ENCODE measurements around the gene KRIT1.
"Not testable (repeated sequence)": the region's sequence is repeated elsewhere in the genome, so short reads cannot be mapped to it uniquely, and the experiment has no call there.

The KRIT1 gene

DNA sequence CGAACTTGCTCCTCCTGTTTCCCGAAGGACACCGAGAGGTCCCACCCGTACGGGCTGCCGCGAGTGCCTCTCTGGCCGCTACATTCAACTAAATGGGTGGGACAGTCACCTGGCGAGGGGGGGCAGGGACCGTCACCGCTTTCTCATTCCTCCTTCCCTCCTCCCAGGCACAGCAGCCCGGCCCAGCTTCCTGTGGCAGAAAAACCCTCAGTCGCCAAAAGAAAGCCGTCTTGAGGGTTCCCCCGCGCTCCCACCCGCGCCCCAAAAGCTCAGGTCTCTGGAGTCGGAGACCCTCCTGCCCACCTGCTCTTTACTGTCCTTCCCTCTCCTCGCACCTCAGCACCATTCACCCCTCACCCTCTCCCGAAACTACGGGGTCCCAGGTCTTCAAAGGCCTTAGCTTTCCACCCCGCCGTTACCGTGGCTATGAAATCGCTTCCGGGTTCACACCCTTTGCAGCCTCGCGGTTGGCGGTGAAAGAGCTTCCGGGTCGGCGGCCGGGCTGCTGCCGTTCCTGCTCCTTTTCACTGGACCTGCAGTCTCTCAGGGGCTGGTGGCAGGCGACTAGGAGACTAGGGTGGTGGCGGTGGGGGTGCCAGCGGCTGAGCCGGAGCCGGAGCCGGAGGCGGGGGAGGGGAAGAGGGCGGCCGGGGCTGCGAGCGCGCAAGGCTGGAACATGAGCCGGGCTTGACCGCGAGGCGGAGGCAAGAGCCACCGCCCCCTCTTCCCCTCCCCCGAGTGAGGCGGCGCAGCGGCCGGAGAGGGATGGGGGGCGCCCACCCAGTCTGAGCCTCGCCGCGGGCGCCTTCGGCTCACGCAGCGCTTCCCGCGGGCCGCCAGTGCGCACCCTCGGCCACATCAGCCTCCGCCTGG is at the start of gene KRIT1, which contains the start of gene ANKIB1:
TSS of gene KRIT1 (minus strand) at position 428 of the 873 bp plus-strand sequence. CDS start 3,779 bp downstream, outside the sequence.
TSS of gene ANKIB1 (plus strand) at position 488 of the 873 bp plus-strand sequence. CDS start 49,005 bp downstream, outside the sequence.
- DNase-seq: peak; percentile 33

DNA sequence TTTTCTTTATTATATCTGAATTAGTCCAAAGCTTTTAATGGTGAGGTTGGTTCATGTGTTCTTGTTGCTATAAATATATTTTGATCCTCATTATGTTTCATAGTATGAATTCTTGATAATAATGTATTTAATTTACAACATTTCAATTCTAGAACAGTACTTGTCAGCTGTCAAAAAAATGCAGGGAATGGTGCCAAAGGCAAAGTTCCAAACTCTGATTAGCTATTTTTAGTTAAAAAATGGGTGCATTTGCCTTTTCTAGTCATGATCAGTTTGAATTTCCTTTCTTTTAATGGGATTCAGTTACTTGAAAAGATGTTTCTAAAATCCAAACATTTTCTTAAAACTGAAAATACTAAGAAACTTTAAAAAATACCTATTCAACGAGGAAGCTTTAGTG is 49.7 kb upstream of the KRIT1 start:
- DNase-seq: no peak

DNA sequence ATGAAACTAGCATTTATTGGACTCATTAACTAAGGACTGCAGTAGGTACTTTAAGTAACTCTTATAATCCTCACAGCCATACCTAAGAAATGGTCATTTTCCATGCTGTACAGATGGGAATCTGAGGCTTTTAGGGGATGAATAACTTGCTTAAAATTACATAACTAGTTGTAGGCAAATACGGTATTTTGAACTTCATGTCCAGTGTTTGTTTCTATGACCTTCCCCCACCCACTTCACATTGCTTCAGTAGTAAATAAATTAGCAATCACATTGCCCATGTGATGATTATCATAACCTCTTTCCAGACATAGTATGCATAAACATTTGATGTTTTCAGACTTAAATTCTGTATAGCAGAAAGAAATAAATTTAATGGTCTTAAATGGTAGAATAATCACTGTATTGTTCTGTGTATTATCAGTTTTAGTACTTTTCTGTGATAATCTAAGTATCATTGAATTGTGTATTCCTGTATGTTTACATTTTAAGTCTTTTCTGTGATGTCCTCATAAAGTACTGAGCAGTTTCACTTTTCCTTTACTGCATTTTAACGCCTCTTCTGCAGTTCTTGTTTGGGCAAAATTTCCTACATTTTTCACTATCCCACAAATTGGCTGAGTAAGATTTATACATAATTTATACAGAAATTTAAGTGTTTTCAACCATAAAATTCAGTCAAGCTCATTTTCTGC is 48.3 kb upstream of the KRIT1 start:
- no peak for DNase-seq

DNA sequence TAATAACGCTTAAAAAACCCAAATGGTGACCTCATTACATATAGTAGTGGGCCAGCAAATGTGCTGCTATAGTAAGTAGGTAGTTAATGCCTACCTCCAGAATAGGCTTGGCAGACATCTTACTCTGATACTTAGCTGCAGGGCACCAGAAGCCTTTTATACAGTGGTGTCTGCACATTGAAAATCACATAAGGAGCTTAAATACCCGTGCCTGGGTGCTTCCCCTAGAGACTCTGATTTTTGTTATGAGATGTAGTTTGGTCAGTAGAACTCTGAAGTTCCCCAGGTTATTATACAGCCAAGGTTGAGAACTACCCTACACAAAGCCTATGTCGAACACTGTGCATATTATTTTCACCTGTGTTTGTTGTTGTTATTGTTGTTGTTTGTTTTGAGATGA is 47.3 kb upstream of the KRIT1 start:
- DNase-seq: no peak

DNA sequence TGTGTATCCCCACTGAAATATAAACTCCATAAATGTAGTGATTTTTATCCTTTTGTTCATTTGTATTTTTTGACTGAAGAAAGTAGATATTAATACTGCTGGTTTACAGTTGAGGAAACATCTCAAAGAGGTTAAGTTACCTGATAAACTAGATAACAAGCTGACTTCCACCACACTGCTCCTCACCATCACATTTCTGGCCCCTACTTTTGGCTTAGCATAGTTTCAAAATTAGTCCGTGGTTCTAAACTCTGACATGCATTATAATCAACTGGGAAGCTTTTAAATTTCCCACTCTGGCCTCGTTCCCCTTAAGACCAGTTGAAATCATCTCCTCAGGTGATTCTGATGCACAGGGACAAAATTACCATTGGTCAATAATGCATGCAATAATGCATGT is 43.6 kb upstream of the KRIT1 start:
- DNase-seq: no peak

DNA sequence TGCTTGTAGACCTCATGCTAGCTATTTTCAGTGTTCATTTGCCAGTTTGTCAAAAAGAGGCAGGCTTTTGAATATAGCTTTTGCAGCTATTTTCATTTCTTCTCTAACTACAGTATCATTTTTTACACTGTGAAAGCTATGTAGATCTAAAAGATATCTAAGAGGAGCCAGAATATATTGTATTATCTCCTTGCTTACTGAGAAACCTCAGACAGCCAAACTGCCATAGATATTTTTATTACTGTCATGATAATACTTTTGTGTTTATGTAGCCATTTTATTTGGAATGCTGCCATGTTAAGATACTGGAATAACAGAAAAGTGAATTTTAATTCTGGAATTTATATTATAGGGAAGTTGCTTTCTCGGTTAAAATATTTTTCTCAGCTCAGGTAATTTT is 37.2 kb upstream of the KRIT1 start:
- DNase-seq: no peak

DNA sequence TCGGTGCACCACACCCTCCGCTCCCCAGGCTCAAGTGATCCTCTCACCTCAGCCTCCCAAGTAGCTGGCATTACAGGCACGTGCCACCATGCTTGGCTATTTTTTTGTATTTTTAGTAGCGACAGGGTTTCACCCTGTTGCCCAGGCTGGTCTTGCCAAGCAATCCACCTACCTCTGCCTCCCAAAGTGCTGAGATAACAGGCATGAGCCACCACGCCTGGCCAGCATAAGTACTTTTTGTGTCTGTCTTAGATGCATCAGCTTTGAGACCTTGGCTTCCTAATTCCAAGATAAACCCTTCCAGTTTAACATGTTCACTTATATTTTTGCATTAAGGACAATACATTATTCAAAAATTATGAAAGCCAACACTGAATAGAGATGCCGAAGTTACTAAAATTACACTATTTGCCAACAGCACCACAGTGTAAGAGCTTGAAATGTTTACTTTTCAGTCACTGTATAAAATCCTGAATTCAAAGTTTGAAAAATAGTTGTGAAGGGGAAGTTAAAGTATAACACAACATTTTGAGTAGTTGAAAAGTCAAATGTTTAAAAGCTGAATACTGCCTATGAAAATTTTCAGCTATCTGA is 36.6 kb upstream of the KRIT1 start:
- no peak for DNase-seq

DNA sequence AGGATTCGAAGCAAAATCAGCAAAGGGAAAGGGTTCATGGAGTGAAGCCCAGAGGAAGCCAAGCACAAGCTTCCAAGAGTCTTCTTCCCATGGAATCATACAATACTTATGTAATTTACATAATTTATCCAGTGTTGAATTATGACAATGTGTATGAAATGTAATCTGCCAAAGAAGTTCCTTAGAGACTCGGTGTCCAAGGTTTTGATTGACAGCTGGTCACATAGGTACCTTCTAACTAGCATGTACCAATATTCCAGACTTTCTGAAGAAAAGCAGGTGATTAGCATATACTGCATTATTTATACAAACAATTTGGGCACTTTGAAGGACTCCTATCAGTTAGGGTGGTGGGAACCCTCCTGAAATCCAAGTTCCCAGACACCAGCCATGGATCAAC is 35.3 kb upstream of the KRIT1 start:
- no peak for DNase-seq

DNA sequence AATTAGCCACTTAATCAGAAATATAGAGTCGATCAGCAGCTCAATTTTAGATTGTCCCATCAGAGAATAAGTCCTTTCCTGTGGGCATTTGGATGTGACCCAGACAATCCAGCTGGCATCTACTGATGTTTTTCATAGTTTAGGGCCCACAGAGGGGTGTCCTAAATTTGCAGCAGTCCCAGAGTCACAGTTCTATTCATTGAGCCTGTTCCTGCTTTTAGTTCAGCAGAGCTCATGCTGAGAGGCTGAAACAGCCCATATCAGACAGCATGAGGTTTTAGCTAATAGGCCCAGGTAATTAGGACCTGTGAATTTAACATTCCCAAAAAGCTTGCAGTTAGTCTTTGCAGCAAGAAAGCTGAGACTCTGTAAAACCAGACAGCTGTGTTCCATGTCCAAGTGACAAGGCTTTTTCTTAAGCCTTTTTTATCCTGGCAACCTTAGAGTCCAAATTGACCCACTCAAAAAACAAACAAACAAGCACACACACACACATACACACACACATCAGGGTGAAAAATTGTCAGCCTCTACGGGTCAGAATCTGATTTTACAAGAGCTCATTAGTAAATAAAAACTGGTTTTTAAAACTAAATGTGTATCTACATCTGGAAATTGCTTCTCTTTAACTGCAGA is 33.8 kb upstream of the KRIT1 start:
- DNase-seq: no peak

DNA sequence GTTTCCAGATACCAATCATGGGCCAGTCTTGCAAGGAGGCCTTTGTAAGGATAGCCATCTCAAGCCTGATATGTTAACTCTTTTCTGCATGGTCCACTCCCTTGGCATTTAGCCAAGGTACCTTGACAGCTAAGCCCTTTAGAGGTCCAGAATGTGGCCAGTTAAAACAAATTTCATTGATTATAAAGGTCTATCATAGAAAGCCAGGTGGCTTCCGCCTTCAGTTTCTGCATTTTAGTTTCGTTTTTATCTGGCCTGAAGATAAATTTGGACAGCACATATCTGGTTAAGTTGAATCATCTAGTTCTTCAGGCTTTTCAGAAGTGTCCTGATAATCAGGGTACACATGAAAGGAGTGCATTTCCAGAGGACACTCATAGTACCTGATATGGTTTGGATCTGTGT is 30.7 kb upstream of the KRIT1 start:
- no peak for DNase-seq

DNA sequence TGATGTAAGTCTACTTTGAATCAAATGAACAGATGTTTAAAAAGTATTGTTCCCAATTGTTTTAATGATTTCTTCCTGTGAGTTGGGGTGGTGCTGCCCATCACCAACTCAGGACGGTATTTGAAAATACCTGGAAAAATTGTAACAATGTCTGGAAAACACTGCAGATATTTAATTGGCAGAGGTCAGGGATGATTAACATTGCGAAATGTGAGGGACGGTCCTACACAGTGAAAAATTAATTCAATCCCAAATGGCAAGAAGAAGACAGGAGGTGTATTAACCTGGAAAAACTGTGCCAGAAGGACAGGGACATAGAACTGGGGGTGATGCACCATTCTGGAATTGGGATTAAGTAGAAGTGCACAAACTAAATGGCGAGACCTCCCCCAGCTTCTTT is 29.6 kb upstream of the KRIT1 start:
- DNase-seq: no peak

DNA sequence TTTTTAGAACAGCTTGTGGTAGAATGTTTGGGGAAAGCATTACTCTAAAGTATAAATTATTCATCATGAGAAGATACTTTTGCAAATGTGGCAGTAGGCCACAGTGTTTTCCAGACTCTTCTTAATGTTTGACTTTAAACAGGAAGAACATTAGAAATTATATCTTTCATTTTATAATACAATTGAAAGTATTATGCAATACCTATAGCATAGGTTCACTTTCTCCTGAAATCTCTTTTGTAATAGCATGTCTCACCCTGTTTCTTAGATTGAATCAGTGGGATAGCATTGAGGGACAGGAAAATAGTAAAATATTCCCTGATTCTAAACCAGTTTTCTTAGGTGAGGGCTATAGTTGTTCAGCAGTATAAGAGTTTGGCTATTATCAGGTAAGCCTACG is 23.2 kb upstream of the KRIT1 start:
- no peak for DNase-seq

DNA sequence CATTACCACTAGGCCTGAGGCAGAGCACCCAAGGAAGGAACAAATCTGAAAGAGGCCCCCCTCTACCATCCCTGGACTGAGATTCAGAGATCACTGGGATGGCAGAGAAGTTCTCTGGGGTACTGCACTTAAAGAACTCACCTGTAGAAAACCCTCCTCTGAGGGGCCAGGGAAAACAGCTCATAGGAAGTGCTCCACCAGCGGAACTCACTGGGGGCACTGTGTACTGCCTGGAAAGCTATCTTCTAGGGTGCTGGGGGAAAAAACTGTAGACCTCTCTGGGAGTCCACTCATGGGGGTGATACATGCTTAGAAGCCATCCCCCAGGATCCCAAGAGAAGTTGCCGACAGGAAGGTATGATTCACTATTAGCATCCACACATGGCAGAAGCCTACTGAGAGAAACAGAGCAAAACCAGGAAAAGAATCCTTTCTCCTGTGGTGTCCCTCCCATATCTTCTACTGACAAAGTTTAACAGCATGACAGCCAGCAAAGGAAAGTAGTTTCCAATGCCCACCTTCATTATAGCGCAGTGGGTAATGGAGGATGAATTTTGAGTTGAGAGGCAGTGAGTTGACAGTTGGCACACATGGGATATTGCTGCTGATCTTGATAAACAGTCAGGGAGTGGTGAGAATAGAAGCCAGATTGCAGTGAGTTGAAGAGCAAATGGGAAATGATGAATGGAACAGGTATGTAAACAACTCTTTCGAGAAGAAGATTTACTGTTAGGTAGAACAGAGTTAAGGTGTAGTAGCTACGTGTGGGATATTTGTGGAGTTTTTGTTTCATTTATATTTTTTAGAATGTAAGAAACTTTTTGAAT is 20.9 kb upstream of the KRIT1 start:
- DNase-seq: no peak

DNA sequence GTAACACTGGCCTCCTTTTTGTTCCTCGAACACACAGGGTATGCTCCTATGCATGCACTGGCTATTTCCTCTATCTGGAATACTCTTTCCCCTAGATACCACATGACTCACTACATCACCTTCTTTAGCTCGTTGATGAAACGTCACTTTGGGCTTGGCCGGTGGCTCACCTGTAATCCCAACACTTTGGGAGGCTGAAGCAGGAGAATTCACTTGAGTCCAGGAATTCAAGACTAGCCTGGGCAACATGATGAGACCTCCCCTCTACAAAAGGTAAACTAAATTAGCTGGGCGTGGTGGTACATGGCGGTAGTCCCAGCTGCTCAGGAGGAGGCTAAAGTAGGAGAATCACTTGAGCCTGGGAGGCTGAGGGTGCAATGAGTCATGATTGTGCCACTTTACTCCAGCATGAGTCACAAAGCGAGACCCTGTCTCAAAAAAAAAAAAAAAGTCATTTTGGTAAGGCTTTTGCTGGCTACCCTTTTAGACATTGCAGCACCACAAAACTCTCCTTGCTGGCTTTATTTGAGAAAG is 14.6 kb upstream of the KRIT1 start:
- DNase-seq: no peak

DNA sequence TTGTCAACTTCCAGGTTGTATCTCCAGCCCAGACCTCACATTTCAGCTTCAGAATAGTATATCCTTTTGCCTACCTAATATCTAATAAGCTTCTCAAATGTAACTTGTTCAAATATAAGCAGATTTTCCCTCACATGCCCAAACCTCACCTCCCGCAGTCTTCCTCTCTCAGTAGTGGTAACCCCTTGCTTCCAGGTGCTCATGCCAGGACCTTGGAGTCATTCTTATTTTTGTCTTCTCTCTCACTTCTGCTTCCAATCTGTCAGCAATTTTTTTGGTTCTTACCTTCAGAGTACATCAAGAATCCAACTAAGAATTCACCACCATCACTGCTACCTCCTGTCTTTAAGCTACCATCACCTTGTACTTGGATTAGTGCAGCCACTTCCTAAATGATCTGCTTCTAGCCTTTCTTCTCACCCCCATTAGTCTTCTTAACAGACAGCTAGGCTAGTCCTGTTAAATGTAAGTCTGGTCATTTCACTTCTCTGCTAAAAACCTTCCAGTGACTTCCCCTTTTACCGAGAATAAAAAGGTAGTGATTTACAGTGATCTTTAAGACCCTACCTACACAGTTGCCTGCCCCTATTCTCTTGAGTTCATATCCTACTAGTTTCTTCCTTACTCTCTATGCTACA is 14.0 kb upstream of the KRIT1 start:
- no peak for DNase-seq

DNA sequence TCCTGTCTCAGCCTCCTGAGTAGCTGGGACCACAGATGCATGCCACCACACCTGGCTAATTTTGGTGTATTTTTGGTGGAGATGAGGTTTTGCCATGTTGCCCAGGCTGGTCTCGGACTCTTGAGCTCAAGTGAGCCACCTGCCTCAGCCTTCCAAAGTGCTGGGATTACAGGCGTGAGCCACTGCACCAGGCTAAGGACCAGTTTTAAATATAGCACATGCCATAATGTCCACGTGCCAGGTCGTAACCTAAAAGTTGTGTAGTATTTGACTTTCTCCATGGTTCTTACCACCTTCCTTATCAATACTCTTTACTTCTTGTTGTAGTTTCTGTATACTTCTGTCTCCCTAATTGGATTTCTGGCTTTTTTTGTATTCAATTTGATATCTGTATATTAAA is 13.3 kb upstream of the KRIT1 start:
- no peak for DNase-seq

DNA sequence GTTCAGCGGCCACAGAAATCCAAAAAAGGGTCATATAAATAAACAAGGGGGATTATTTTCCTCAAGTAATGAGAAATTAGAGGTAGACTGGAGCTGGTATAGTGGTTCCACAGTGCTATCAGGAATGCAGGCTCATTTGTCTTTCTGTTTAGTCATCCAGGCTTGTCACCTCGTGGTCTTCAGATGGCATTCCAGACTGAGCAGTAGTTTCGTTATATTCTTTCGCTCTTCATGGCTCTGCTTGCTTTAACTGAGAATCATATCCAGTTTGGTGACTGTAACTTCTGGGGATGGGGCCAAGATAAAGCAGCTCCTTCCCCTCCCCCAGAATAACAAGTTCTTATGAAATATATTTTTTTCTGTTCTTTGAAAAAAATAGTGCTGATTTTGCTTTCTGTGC is 9.6 kb upstream of the KRIT1 start:
- no peak for DNase-seq

DNA sequence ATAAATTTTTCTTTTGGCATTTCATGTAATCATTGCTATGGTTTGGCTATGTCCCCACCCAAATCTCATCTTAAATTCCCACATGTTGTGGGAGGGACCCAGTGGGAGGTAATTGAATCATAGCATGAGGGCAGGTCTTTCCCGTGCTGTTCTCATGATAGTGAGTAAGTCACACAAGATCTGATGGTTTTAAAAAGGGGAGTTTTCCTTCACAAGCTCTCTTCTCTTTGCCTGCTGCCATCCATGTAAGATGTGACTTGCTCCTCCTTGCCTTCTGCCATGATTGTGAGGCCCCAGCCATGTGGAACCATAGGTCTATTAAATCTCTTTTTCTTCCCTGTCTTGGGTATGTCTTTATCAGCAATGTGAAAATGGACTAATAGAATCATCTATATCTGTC is 9.1 kb upstream of the KRIT1 start:
- DNase-seq: not testable (repeated sequence)

DNA sequence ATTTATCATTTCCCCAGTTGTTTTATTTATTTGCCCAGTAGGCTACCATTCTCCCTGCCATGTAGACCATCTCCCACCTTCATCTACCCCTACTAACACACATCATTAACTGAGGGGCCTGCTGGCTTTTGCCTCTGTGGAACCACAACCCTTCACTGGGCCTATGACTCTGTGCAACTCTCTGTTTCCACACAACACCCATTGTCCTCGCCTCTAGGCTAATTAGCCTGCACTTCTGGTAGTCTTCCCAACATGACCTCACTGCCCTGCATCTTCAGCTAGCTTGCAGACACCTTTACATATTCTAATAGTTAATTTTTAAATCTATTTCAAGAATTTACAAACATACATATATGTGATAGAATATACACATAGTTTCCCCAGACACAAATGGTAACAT is 7.5 kb upstream of the KRIT1 start:
- DNase-seq: no peak

DNA sequence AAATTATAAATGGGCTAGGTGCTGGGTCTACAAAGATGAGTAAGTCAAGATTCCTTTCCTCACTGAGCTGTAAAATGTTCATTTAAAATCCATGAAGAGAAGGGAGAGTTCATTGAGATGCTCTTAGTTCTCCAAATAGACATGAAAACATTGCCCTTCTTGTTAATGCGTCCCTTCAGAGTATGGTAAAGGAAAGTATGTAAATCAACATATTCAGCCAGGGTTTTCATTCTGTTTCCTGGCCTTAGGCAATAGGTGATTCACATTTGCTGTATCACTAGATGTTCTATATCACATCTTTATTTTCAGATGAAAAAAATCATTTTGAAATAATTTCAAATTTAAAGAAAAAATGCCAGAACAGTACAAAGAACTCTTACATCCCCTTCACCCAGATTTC is 5.5 kb upstream of the KRIT1 start:
- DNase-seq: no peak

DNA sequence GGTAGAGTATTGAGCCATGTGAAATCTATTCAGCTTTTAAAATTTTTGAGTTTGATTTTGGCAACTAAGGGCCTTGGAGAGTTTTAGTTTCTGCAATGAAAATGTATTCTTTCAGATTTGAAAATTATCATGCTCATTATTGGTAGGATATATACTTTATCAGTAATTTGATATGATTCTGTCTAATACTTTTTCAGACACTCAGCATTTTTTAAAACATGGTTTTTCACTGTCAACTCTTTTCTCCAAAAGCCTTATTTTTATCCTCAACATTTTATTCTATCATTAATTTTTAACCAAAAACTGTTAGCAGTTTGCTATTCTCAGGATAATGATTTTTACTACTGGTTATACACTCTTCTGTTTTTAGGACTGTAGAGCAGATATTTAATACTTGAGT is 4.9 kb upstream of the KRIT1 start:
- DNase-seq: no peak

Measured in NCI-H1436 treated with DMSO at 0.1 percent for 48 hours (cell line).